ENCODE data around the gene P4HA2. TPM values are rescaled to one million over a fixed set of nuclear protein-coding genes. Genes with fewer than 3 reads are reported as not detected.

The P4HA2 gene
- total RNA-seq, 1 donor from 2014 or later, result 79.0 TPM

- no peaks in the 10 kb centered on the region for H3K36me3 ChIP-seq
- ATAC-seq, result no peak
- H3K27ac ChIP-seq, result peak overlapping the region; percentile 53
- no peak overlapping the region for H3K4me3 ChIP-seq
- TF ChIP-seq CTCF (IDR thresholded peaks at IDR 0.05), result no peak
- H3K9me3 ChIP-seq, result no peaks in the 10 kb centered on the region
- no peak for DNase-seq
- intact Hi-C loops (cut with DNase I), result no loop called here
- peaks cover 29% of the 10 kb centered on the region for H3K4me1 ChIP-seq
- H3K27me3 ChIP-seq, result no peaks in the 10 kb centered on the region
These were observed 3.8 kb downstream of the P4HA2 start for GRCh38 chr5:132223861-132224260.

- intact Hi-C loops (cut with DNase I), result no loop called here
- Histone ChIP-seq H3K27ac (no peak overlapping the region), H3K9me3 (no peaks in the 10 kb centered on the region), H3K4me1 (peaks cover 29% of the 10 kb centered on the region), H3K36me3 (no peaks in the 10 kb centered on the region), H3K27me3 (no peaks in the 10 kb centered on the region), H3K4me3 (no peak overlapping the region)
- DNase-seq, result no peak
- TF ChIP-seq CTCF (IDR thresholded peaks at IDR 0.05), result no peak
- no peak for ATAC-seq
These were observed 5.0 kb downstream of the P4HA2 start for GRCh38 chr5:132222649-132223038.

GRCh38 chr5:132221781-132222648, 5.6 kb downstream of the P4HA2 start:
- H3K4me1 ChIP-seq, result peaks cover 28% of the 10 kb centered on the region
- ATAC-seq (no peak), DNase-seq (no peak)
- H3K9me3 ChIP-seq, result no peaks in the 10 kb centered on the region
- intact Hi-C loops (cut with DNase I), result no loop called here
- no peaks in the 10 kb centered on the region for H3K27me3 ChIP-seq
- no peak overlapping the region for H3K27ac ChIP-seq
- peak; percentile 10 for TF ChIP-seq CTCF (IDR thresholded peaks at IDR 0.05)
- peaks cover 4% of the 10 kb centered on the region for H3K36me3 ChIP-seq
- H3K4me3 ChIP-seq, result no peak overlapping the region

- no peak for TF ChIP-seq CTCF (IDR thresholded peaks at IDR 0.05)
- no peak for DNase-seq
- Histone ChIP-seq H3K9me3 (no peaks in the 10 kb centered on the region), H3K27ac (peak overlapping the region; percentile 52), H3K27me3 (no peaks in the 10 kb centered on the region), H3K36me3 (peaks cover 12% of the 10 kb centered on the region), H3K4me3 (no peak overlapping the region), H3K4me1 (peaks cover 19% of the 10 kb centered on the region)
- intact Hi-C loops (cut with DNase I), result no loop called here
- ATAC-seq, result no peak
These were observed 7.2 kb downstream of the P4HA2 start for GRCh38 chr5:132220491-132220890.

- intact Hi-C loops (cut with DNase I), result no loop called here
- Histone ChIP-seq H3K27ac (no peak overlapping the region), H3K9me3 (no peaks in the 10 kb centered on the region), H3K36me3 (peaks cover 12% of the 10 kb centered on the region), H3K27me3 (no peaks in the 10 kb centered on the region), H3K4me3 (no peak overlapping the region), H3K4me1 (peaks cover 19% of the 10 kb centered on the region)
- TF ChIP-seq CTCF (IDR thresholded peaks at IDR 0.05), result no peak
- DNase-seq (no peak), ATAC-seq (no peak)
These were observed 7.7 kb downstream of the P4HA2 start for GRCh38 chr5:132219981-132220380.

All from upper lobe of right lung (tissue), 1 donor.